ENCODE results near the gene BICRA.

Gene BICRA

GRCh38 chr19:47752440-47753211, 143.7 kb downstream of the BICRA start:
- Histone ChIP-seq H3K27me3 (ENCODE audit: insufficient read depth, low read length) (no peaks in the 10 kb centered on the region), H3K27ac (ENCODE audit: low read length) (no peak overlapping the region), H3K36me3 (ENCODE audit: insufficient read depth, low read depth, low read length) (peaks cover 93% of the 10 kb centered on the region), H3K4me1 (ENCODE audit: insufficient read depth, low read length) (no peaks in the 10 kb centered on the region), H3K4me3 (ENCODE audit: low read length) (no peak overlapping the region), H3K9ac (ENCODE audit: low read depth, low read length) (no peak overlapping the region), H3K9me3 (ENCODE audit: insufficient read depth, low read depth, low read length) (no peaks in the 10 kb centered on the region)

Measured in iPS-20b (cell line).